ENCODE results near the gene CDK3. TPM values are rescaled to one million over a fixed set of nuclear protein-coding genes. Genes with fewer than 3 reads are reported as not detected.

CDK3 gene
- polyA plus RNA-seq, 2 of the 4 experiments (the other 2 are of a cell fraction) = 5.1 to 5.5 TPM

- no peaks in the 10 kb centered on the region for H3K9me3 ChIP-seq
- no peak for FAIRE-seq
- POLR2A ChIA-PET = no interaction called here
- no peak overlapping the region for H3K4me3 ChIP-seq
- DNase-seq (ENCODE audit: low read depth in 1 of 2, low spot score in 1 of 2) = no peak
- WGBS (ENCODE audit: missing lambda C conversion rate) = 87% methylated on average over 9 of the region's 9 CpGs
- TF ChIP-seq ZSCAN20 (CRISPR knock-in tag; IDR thresholded peaks at IDR 0.05) (no peak), SREBF2 (IDR thresholded peaks at IDR 0.05) (no peak), RAD21 (conservative IDR thresholded peaks at IDR 0.05 in 1 of 2, IDR thresholded peaks at IDR 0.05 in 1 of 2) (no peak)
- H3K27ac ChIP-seq = no peak overlapping the region
- CTCF ChIA-PET = interaction anchor here (0.6 to 24.2 kb wide), 10 partner anchors 9 to 1465 kb away, joined by 3 to 408 read pairs (median 4); partner anchors contain the start of genes EVPL, MRPL38 and TRIM65
- H3K4me2 ChIP-seq = no peak overlapping the region
- ATAC-seq = no peak
- peaks cover 15% of the 10 kb centered on the region; the same call in 2 of the 3 replicates for H3K4me1 ChIP-seq
Observed at GRCh38 chr17:75998327-75998795, 2.3 kb upstream of the CDK3 start.

GRCh38 chr17:76000016-76000754 lies 470 bp upstream of the CDK3 start:
- Histone ChIP-seq H3K4me1 (peaks cover 15% of the 10 kb centered on the region; the same call in 2 of the 3 replicates), H3K4me2 (no peak overlapping the region), H3K4me3 (no peak overlapping the region), H3K9me3 (no peaks in the 10 kb centered on the region), H3K27ac (peak overlapping the region in 1 of 2 experiments; percentile 52; a peak in 2 of 6 replicates)
- peak; percentile 73 to 96 for DNase-seq (ENCODE audit: low read depth in 1 of 2, low spot score in 1 of 2)
- CTCF ChIA-PET = interaction anchor here (0.6 to 24.2 kb wide), 45 partner anchors 10 to 685 kb away, joined by 3 to 408 read pairs (median 4); partner anchors contain the start of genes ACOX1, FBF1, MRPL38 and SPHK1
- no peak for TF ChIP-seq TFCP2L1 (CRISPR knock-in tag; IDR thresholded peaks at IDR 0.05)
- no peak for TF ChIP-seq BCL3 (IDR thresholded peaks at IDR 0.05)
- peak; percentile 77 for TF ChIP-seq CTCF (IDR thresholded peaks at IDR 0.05)
- peak; percentile 72 to 74 for TF ChIP-seq RAD21 (conservative IDR thresholded peaks at IDR 0.05 in 1 of 2, IDR thresholded peaks at IDR 0.05 in 1 of 2)
- peak; percentile 41; the same call in 1 of the 3 replicates for TF ChIP-seq SMC3 (IDR thresholded peaks at IDR 0.05)
- peak; percentile 60; the same call in 1 of the 2 replicates for TF ChIP-seq MAX (IDR thresholded peaks at IDR 0.05)
- POLR2A ChIA-PET = interaction anchor here (0.9 to 1.3 kb wide), 2 partner anchors 95 to 121 kb away, joined by 3 to 4 read pairs; partner anchors contain the start of gene MRPL38
- no peak for FAIRE-seq
- 64% methylated on average over 27 of the region's 31 CpGs for WGBS (ENCODE audit: missing lambda C conversion rate)
- peak; percentile 68 to 84; a peak in 5 of 6 replicates for ATAC-seq

- Histone ChIP-seq H3K9me3 (no peaks in the 10 kb centered on the region), H3K4me3 (no peak overlapping the region), H3K4me2 (no peak overlapping the region), H3K4me1 (peaks cover 11% of the 10 kb centered on the region; the same call in 2 of the 3 replicates), H3K27ac (no peak overlapping the region)
- DNase-seq (ENCODE audit: low read depth in 1 of 2, low spot score in 1 of 2) (no peak), FAIRE-seq (no peak), ATAC-seq (no peak)
- 97% methylated on average over 12 of the region's 12 CpGs for WGBS (ENCODE audit: missing lambda C conversion rate)
- ChIA-PET POLR2A (interaction anchor here (1.5 kb wide), 1 partner anchor 23 kb away, joined by 6 read pairs; the partner anchor contains the start of genes ACOX1 and TEN1), CTCF (interaction anchor here (1.0 to 24.2 kb wide), 15 partner anchors 13 to 302 kb away, joined by 3 to 408 read pairs (median 5); partner anchors contain the start of genes ACOX1, MRPL38, TEN1 and WBP2)
- no peak for TF ChIP-seq ZSCAN20 (CRISPR knock-in tag; IDR thresholded peaks at IDR 0.05)
- no peak for TF ChIP-seq RAD21 (conservative IDR thresholded peaks at IDR 0.05 in 1 of 2, IDR thresholded peaks at IDR 0.05 in 1 of 2)
- no peak for TF ChIP-seq RFX5 (IDR thresholded peaks at IDR 0.05)
- no peak for TF ChIP-seq HES2 (IDR thresholded peaks at IDR 0.05)
- TF ChIP-seq BCL3 (IDR thresholded peaks at IDR 0.05) = no peak
- TF ChIP-seq MAX (IDR thresholded peaks at IDR 0.05) = no peak
- no peak for TF ChIP-seq SMC3 (IDR thresholded peaks at IDR 0.05)
- TF ChIP-seq EP300 (IDR thresholded peaks at IDR 0.05) = no peak
- TF ChIP-seq SREBF2 (IDR thresholded peaks at IDR 0.05) = no peak
- TF ChIP-seq MAZ (IDR thresholded peaks at IDR 0.05; ENCODE audit: borderline replicate concordance, low read depth, low read length) = no peak
- TF ChIP-seq HOXB5 (CRISPR knock-in tag; IDR thresholded peaks at IDR 0.05) = no peak
- no peak for TF ChIP-seq ZNF302 (CRISPR knock-in tag; IDR thresholded peaks at IDR 0.05)
- no peak for TF ChIP-seq MYC (IDR thresholded peaks at IDR 0.05; ENCODE audit: borderline replicate concordance, low read length)
- no peak for TF ChIP-seq POLR2AphosphoS2 (conservative IDR thresholded peaks at IDR 0.05; ENCODE audit: low read length)
Observed at GRCh38 chr17:76002100-76002499, 1.4 kb downstream of the CDK3 start.

All from A549 (cell line).